B cell (primary cell): ENCODE results near the gene STAU1. TPM values are rescaled to one million over a fixed set of nuclear protein-coding genes. Genes with fewer than 3 reads are reported as not detected.
"Not testable (repeated sequence)": the region's sequence is repeated elsewhere in the genome, so short reads cannot be mapped to it uniquely, and the experiment has no call there.

Experiments used
- ATAC-seq: fragments of 200-7000 bp; cut with Tn5 transposase; one replicate; pipeline ENCODE4 v1.10.0; 2021; ENCODE audit warnings: low read depth, mild to moderate bottlenecking, moderate number of reproducible peaks, moderate library complexity
- CTCF ChIA-PET: fragments of 350-600 bp; sonication (Branson Sonifier 250); formaldehyde crosslinking; loops from one replicate; lab custom pipeline; 2021; ENCODE audit warnings: antibody characterized with exemption, inconsistent platforms; lab: Charles Lee
- POLR2A ChIA-PET: fragments of 350-600 bp; sonication (Branson Sonifier 250); formaldehyde crosslinking; loops from one replicate; lab custom pipeline; 2021; ENCODE audit warnings: antibody characterized with exemption; lab: Charles Lee
- DNase-seq: peaks from one replicate; pipeline ENCODE4 v3.0.0; 2013
- H2AFZ ChIP-seq: 2 replicates; pipeline ENCODE4 v1.6.1; 2012; ENCODE audit warnings: mild to moderate bottlenecking, low read depth, low read length; ENCODE audit not compliant: insufficient read depth, poor library complexity, severe bottlenecking
- H3K27ac ChIP-seq, 2 donors: 1 replicate in 1 of 2; 2 replicates in 1 of 2; pipeline ENCODE4 v1.5.1; 2012 to 2013; ENCODE audit warnings: low read length in 2 of 2, mild to moderate bottlenecking in 2 of 2, moderate library complexity in 1 of 2
- H3K27me3 ChIP-seq, 4 experiments: fragments of 200-600 bp in 1 of 4; sonication (generic) in 1 of 4; replicated peaks in 1 of 4; 1 replicate in 2 of 4; 2 replicates in 2 of 4; pipeline versions ENCODE4 v1.6.1 to v1.7.0; 2013 to 2016; ENCODE audit warnings: low read length in 3 of 4, mild to moderate bottlenecking in 2 of 4, mixed read lengths in 1 of 4, moderate library complexity in 1 of 4; ENCODE audit not compliant: insufficient read depth in 4 of 4, control insufficient read depth in 3 of 4; ENCODE audit errors: control extremely low read depth in 1 of 4
- H3K36me3 ChIP-seq, 2 experiments: replicated peaks in 1 of 2; 1 replicate in 1 of 2; 2 replicates in 1 of 2; pipeline versions ENCODE4 v1.6.1 to v1.7.1; 2013; ENCODE audit warnings: low read length in 1 of 2; ENCODE audit not compliant: insufficient read depth in 2 of 2, control insufficient read depth in 1 of 2; ENCODE audit errors: control extremely low read depth in 1 of 2, extremely low read depth in 1 of 2
- H3K4me1 ChIP-seq, 2 donors: fragments of 200-600 bp in 1 of 2; sonication (generic) in 1 of 2; 1 replicate in 1 of 2; 2 replicates in 1 of 2; pipeline versions ENCODE4 v1.5.1 to v1.6.1; 2013 to 2017; ENCODE audit warnings: low read length in 2 of 2; ENCODE audit not compliant: control insufficient read depth in 2 of 2, insufficient read depth in 2 of 2
- H3K4me2 ChIP-seq: replicated peaks from 2 replicates; pipeline ENCODE3; 2012; ENCODE audit warnings: mild to moderate bottlenecking, low read depth, low read length; ENCODE audit not compliant: poor library complexity, severe bottlenecking
- H3K4me3 ChIP-seq, 5 experiments: fragments of 200-600 bp in 1 of 5; sonication (generic) in 1 of 5; 1 replicate in 3 of 5; 2 replicates in 2 of 5; pipeline versions ENCODE4 v1.5.1 to v1.7.0; 2011 to 2016; ENCODE audit warnings: low read length in 4 of 5, mild to moderate bottlenecking in 4 of 5, low read depth in 2 of 5, control low read depth in 1 of 5, moderate library complexity in 1 of 5; ENCODE audit not compliant: insufficient read depth in 1 of 5; ENCODE audit errors: control extremely low read depth in 1 of 5, extremely low read depth in 1 of 5
- H3K79me2 ChIP-seq: fragments of 200-600 bp; sonication (generic); one replicate; pipeline ENCODE4 v1.6.0; 2016; ENCODE audit warnings: low read length; ENCODE audit not compliant: control insufficient read depth, insufficient read depth
- H3K9ac ChIP-seq: fragments of 200-600 bp; sonication (generic); 2 replicates; pipeline ENCODE4 v1.6.1; 2017; ENCODE audit warnings: mild to moderate bottlenecking, low read length, moderate library complexity
- H3K9me3 ChIP-seq, 3 donors: one replicate each; pipeline versions ENCODE4 v1.6.1 to v1.7.1; 2013; ENCODE audit warnings: low read length in 2 of 3; ENCODE audit not compliant: control insufficient read depth in 2 of 3, insufficient read depth in 1 of 3; ENCODE audit errors: control extremely low read depth in 1 of 3
- H4K20me1 ChIP-seq: 2 replicates; pipeline ENCODE4 v1.6.0; 2012; ENCODE audit warnings: mild to moderate bottlenecking, low read length; ENCODE audit not compliant: insufficient read depth, control insufficient read depth, poor library complexity, severe bottlenecking
- H3K27ac Mint-ChIP-seq: one replicate; pipeline ENCODE4 v1.8.0; 2021; ENCODE audit warnings: mixed read lengths
- H3K27me3 Mint-ChIP-seq: one replicate; pipeline ENCODE4 v1.8.0; 2021; ENCODE audit warnings: mixed read lengths
- H3K4me1 Mint-ChIP-seq: one replicate; pipeline ENCODE4 v1.8.0; 2021; ENCODE audit warnings: mixed read lengths
- H3K4me3 Mint-ChIP-seq: one replicate; pipeline ENCODE4 v1.8.0; 2021; ENCODE audit warnings: mixed read lengths
- H3K9me3 Mint-ChIP-seq: one replicate; pipeline ENCODE4 v1.8.0; 2022; ENCODE audit warnings: mixed read lengths; ENCODE audit not compliant: insufficient read depth
- EZH2 ChIP-seq: IDR thresholded peaks from 2 replicates; pipeline ENCODE4 v1.6.1; 2012; ENCODE audit warnings: borderline replicate concordance, low read depth, mild to moderate bottlenecking, moderate library complexity, low read length; ENCODE audit not compliant: insufficient read depth, poor library complexity, severe bottlenecking
- WGBS: methylation state at CpG from one replicate; pipeline ENCODE4 v1.1.5; 2013; ENCODE audit warnings: missing lambda C conversion rate; ENCODE audit not compliant: insufficient coverage; 5-methylcytosine and 5-hydroxymethylcytosine counted together
- intact Hi-C: fragments of 100-400 bp; cut with micrococcal nuclease; formaldehyde crosslinking; loops from one replicate; pipeline ENCODE4 v1.10.0; 2022
- polyA plus RNA-seq: library from polyadenylated mRNA; depleted of rRNA; stranded (reverse); fragments of >200 nt; gene quantifications from 2 replicates; pipeline ENCODE4 v1.2.3, GENCODE V29; 2012
- total RNA-seq, 2 donors: library from RNA; stranded (reverse); fragments of 120-200 nt in 1 of 2; gene quantifications; 1 replicate in 1 of 2; 2 replicates in 1 of 2; pipeline versions ENCODE4 v1.2.3 to v1.2.4, GENCODE V29; 2013 to 2022
- TF ChIP-seq, protein P1 (sequence below): fragments of 200-600 bp; IDR thresholded peaks from one replicate; pipeline ENCODE4 v1.8.0; 2022; ENCODE audit warnings: antibody characterized with exemption, mild to moderate bottlenecking

The STAU1 gene
- total and polyA plus RNA-seq, 2 donors (not counting 1 experiment from before 2014, with no cell fraction given), result 15.4 to 42.9 TPM

- no peak overlapping the region for H3K4me3 Mint-ChIP-seq
- ChIA-PET POLR2A (no interaction called here), CTCF (no interaction called here)
- no peaks in the 10 kb centered on the region for H3K79me2 ChIP-seq
- H3K27ac ChIP-seq, result no peak overlapping the region
- no peaks in the 10 kb centered on the region for H3K4me1 Mint-ChIP-seq
- no peak for TF ChIP-seq EZH2
- TF ChIP-seq, protein P1, sequence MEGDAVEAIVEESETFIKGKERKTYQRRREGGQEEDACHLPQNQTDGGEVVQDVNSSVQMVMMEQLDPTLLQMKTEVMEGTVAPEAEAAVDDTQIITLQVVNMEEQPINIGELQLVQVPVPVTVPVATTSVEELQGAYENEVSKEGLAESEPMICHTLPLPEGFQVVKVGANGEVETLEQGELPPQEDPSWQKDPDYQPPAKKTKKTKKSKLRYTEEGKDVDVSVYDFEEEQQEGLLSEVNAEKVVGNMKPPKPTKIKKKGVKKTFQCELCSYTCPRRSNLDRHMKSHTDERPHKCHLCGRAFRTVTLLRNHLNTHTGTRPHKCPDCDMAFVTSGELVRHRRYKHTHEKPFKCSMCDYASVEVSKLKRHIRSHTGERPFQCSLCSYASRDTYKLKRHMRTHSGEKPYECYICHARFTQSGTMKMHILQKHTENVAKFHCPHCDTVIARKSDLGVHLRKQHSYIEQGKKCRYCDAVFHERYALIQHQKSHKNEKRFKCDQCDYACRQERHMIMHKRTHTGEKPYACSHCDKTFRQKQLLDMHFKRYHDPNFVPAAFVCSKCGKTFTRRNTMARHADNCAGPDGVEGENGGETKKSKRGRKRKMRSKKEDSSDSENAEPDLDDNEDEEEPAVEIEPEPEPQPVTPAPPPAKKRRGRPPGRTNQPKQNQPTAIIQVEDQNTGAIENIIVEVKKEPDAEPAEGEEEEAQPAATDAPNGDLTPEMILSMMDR, result no peak
- no peaks in the 10 kb centered on the region for H4K20me1 ChIP-seq
- no peak overlapping the region for H3K4me3 ChIP-seq
- H3K27ac Mint-ChIP-seq, result no peak overlapping the region
- peaks cover 0 to 3% (median 0%) of the 10 kb centered on the region in 3 donors for H3K9me3 ChIP-seq
- H3K4me2 ChIP-seq, result no peak overlapping the region
- H3K9ac ChIP-seq, result no peak overlapping the region
- peaks cover 0 to 39% of the 10 kb centered on the region in 2 experiments for H3K36me3 ChIP-seq
- no peak overlapping the region for H2AFZ ChIP-seq
- ATAC-seq (no peak), DNase-seq (no peak)
- intact Hi-C loops, result no loop called here
- no peaks in the 10 kb centered on the region for H3K27me3 ChIP-seq
- H3K27me3 Mint-ChIP-seq, result no peaks in the 10 kb centered on the region
- no peaks in the 10 kb centered on the region for H3K9me3 Mint-ChIP-seq
- no peaks in the 10 kb centered on the region for H3K4me1 ChIP-seq
- 100% methylated on average over 3 of the region's 6 CpGs for whole genome bisulfite sequencing
Measured at GRCh38 chr20:49110767-49111694, 77.1 kb downstream of the STAU1 start.

GRCh38 chr20:49106328-49106727 is 81.8 kb downstream of the STAU1 start:
- H3K27me3 ChIP-seq, result no peaks in the 10 kb centered on the region
- H3K27me3 Mint-ChIP-seq, result no peaks in the 10 kb centered on the region
- H4K20me1 ChIP-seq, result no peaks in the 10 kb centered on the region
- peaks cover 0 to 34% of the 10 kb centered on the region in 2 experiments for H3K36me3 ChIP-seq
- peaks cover 0 to 3% (median 0%) of the 10 kb centered on the region in 3 donors for H3K9me3 ChIP-seq
- no peaks in the 10 kb centered on the region for H3K9me3 Mint-ChIP-seq
- H3K4me1 Mint-ChIP-seq, result peaks cover 5% of the 10 kb centered on the region
- ATAC-seq (no peak), DNase-seq (no peak)
- intact Hi-C loops, result no loop called here
- H3K4me1 ChIP-seq, result peaks cover 2 to 6% of the 10 kb centered on the region in 2 donors
- ChIA-PET CTCF (no interaction called here), POLR2A (no interaction called here)
- H3K4me3 ChIP-seq, result no peak overlapping the region
- no peak overlapping the region for H3K27ac ChIP-seq
- TF ChIP-seq, protein P1, result no peak
- TF ChIP-seq EZH2, result no peak
- 98% methylated on average over 4 of the region's 6 CpGs for WGBS
- H3K4me3 Mint-ChIP-seq, result no peak overlapping the region
- H3K27ac Mint-ChIP-seq, result no peak overlapping the region
- H3K79me2 ChIP-seq, result no peaks in the 10 kb centered on the region
- H3K9ac ChIP-seq, result no peak overlapping the region
- no peak overlapping the region for H3K4me2 ChIP-seq
- no peak overlapping the region for H2AFZ ChIP-seq

DNA sequence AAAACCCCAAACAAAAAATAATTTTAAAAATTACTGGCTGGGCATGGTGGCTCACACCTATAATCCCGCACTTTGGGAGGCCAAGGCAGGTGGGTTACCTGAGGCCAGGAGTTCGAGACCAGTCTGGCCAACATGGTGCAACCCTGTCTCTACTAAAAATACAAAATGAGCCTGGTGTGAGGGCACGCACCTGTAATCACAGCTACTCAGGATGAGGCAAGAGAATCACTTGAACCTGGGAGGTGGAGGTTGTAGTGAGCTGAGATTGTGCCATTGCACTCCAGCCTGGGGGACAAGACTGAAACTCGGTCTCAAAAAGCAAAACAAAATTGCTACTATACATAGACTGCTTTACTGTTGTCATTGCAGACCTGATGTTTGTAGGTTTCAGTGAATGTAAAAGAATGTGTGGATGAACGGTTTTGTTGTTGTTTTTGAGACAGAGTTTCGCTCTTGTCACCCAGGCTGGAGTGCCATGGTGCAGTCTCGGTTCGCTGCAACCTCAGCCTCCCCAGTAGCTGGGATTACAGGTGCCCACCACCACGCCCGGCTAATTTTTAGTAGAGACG is 83.1 kb downstream of the STAU1 start:
- H3K9me3 Mint-ChIP-seq, H3K9me3 ChIP-seq, H3K9ac ChIP-seq, H3K27me3 ChIP-seq, ATAC-seq, H4K20me1 ChIP-seq, H3K27me3 Mint-ChIP-seq, DNase-seq, H3K79me2 ChIP-seq, CTCF ChIA-PET, H3K27ac ChIP-seq, H3K27ac Mint-ChIP-seq, H2AFZ ChIP-seq, intact Hi-C loops, H3K4me2 ChIP-seq, H3K4me3 Mint-ChIP-seq, POLR2A ChIA-PET, H3K4me3 ChIP-seq: not testable (repeated sequence)
- H3K4me1 Mint-ChIP-seq, result peaks cover 14% of the 10 kb centered on the region
- H3K36me3 ChIP-seq, result peaks cover 0 to 29% of the 10 kb centered on the region in 2 experiments
- peaks cover 11 to 18% of the 10 kb centered on the region in 2 donors for H3K4me1 ChIP-seq
- 100% methylated on average over 9 of the region's 11 CpGs for WGBS
